A673 (cell line): ENCODE results near the gene CASP1. TPM values are rescaled to one million over a fixed set of nuclear protein-coding genes. Genes with fewer than 3 reads are reported as not detected.
A peak's percentile ranks its signal among the peaks of the same experiment; 100 is the strongest.
"Not testable (repeated sequence)": the region's sequence is repeated elsewhere in the genome, so short reads cannot be mapped to it uniquely, and the experiment has no call there.

Source experiments
- Bru-seq: library from RNA; stranded (reverse); fragments of 400-500 nt; gene quantifications from one replicate; lab custom pipeline; 2021; lab: Mats Ljungman, UMichigan
- BruChase-seq, 2 experiments: library from RNA; stranded (reverse); fragments of 400-500 nt; gene quantifications; one replicate each; lab custom pipeline; 2021; lab: Mats Ljungman, UMichigan
- BruUV-seq: library from RNA; stranded (reverse); fragments of 400-500 nt; replicated peaks from 2 replicates; lab custom pipeline; 2021; lab: Mats Ljungman, UMichigan
- CTCF ChIA-PET: fragments of 300-600 bp; sonication (Branson Sonifier 250); formaldehyde crosslinking; loops from one replicate; lab custom pipeline; 2022; ENCODE audit warnings: antibody characterized with exemption; lab: Charles Lee
- POLR2A ChIA-PET: fragments of 300-600 bp; sonication (Branson Sonifier 250); formaldehyde crosslinking; loops from one replicate; lab custom pipeline; 2022; ENCODE audit warnings: antibody characterized with exemption; ENCODE audit not compliant: low non-redundant PET; lab: Charles Lee
- DNase-seq: peaks from one replicate; pipeline ENCODE4 v3.0.0-alpha.2; 2015; ENCODE audit warnings: low spot score
- H3K27ac ChIP-seq: fragments of 200-600 bp; sonication (generic); 2 replicates; pipeline ENCODE4 v1.5.1; 2016; ENCODE audit warnings: mixed run types, low read depth, mild to moderate bottlenecking, mixed read lengths, antibody characterized with exemption, low read length; ENCODE audit not compliant: poor library complexity, severe bottlenecking
- H3K27me3 ChIP-seq: fragments of 200-600 bp; sonication (generic); replicated peaks from 2 replicates; pipeline ENCODE4 v1.6.1; 2017; ENCODE audit warnings: mixed run types, low read depth, mild to moderate bottlenecking, mixed read lengths, antibody characterized with exemption, low read length; ENCODE audit not compliant: insufficient read depth, poor library complexity
- H3K36me3 ChIP-seq: fragments of 200-600 bp; sonication (generic); 2 replicates; pipeline ENCODE4 v1.6.1; 2016; ENCODE audit warnings: mixed run types, mild to moderate bottlenecking, mixed read lengths, antibody characterized with exemption, low read length; ENCODE audit not compliant: insufficient read depth, poor library complexity, severe bottlenecking
- H3K4me1 ChIP-seq: fragments of 200-600 bp; sonication (generic); 2 replicates; pipeline ENCODE4 v1.6.1; 2017; ENCODE audit warnings: mixed run types, mild to moderate bottlenecking, mixed read lengths, antibody characterized with exemption, low read length; ENCODE audit not compliant: insufficient read depth, poor library complexity, severe bottlenecking
- H3K4me3 ChIP-seq: fragments of 200-600 bp; sonication (generic); 2 replicates; pipeline ENCODE4 v1.5.1; 2016; ENCODE audit warnings: low read depth, mixed run types, mild to moderate bottlenecking, mixed read lengths, low read length; ENCODE audit not compliant: poor library complexity, severe bottlenecking
- H3K9me3 ChIP-seq: fragments of 200-600 bp; sonication (generic); 2 replicates; pipeline ENCODE4 v1.6.1; 2016; ENCODE audit warnings: mixed run types, low read depth, mild to moderate bottlenecking, mixed read lengths, antibody characterized with exemption, low read length; ENCODE audit not compliant: poor library complexity, severe bottlenecking
- CTCF ChIP-seq: fragments of 300-800, 200-600 bp; sonication (generic); conservative IDR thresholded peaks from 2 replicates; pipeline ENCODE4 v1.5.1; 2017; ENCODE audit warnings: low read depth, mild to moderate bottlenecking, antibody characterized with exemption, low read length, moderate library complexity, mixed read lengths
- EZH2 ChIP-seq: fragments of 200-600 bp; sonication (generic); IDR thresholded peaks from 2 replicates; pipeline ENCODE4 v1.6.1; 2017; ENCODE audit warnings: borderline replicate concordance, low read depth, mild to moderate bottlenecking, mixed read lengths, antibody characterized with exemption, low read length; ENCODE audit not compliant: poor library complexity, severe bottlenecking
- intact Hi-C: fragments of 100-400 bp; cut with micrococcal nuclease; formaldehyde crosslinking; loops from one replicate; pipeline ENCODE4 v1.10.0; 2022; ENCODE audit not compliant: unreplicated experiment
- long read RNA-seq: library from polyadenylated mRNA; stranded (forward); transcript quantifications from one replicate; pipeline ENCODE4 v2.0.0, GENCODE V29; 2022
- total RNA-seq: library from RNA; stranded (reverse); gene quantifications from 2 replicates; pipeline ENCODE4 v1.2.3, GENCODE V29; 2021

The CASP1 gene
- total RNA-seq = 8.5 and 9.3 TPM in 2 replicates
- percentile 47 among the genes with signal in this experiment for Bru-seq, nascent RNA
- percentile 34 among the genes with signal in this experiment for BruChase-seq, experiment 1, labeled RNA remaining after a 2-hour chase
- percentile 52 among the genes with signal in this experiment for BruChase-seq, experiment 2, labeled RNA remaining after a 6-hour chase
- long read RNA-seq, transcript CASP1-202 (10 exons, 1,477 nt) = major isoform, 5 of 12 reads
- long read RNA-seq, partial matches to known transcripts = 2 of 12 reads
- long read RNA-seq, other reads (novel, unspliced or antisense) = 4 of 12 reads

- Histone ChIP-seq H3K9me3 (no peaks in the 10 kb centered on the region), H3K36me3 (no peaks in the 10 kb centered on the region), H3K4me3 (peak within 1 kb of the TSS; percentile 24), H3K27me3 (no peaks in the 10 kb centered on the region), H3K4me1 (peaks cover 12% of the 10 kb centered on the region), H3K27ac (no peak within 1 kb of the TSS)
- peak; percentile 71 for DNase-seq
- CTCF ChIA-PET = no interaction called here
- POLR2A ChIA-PET = interaction anchor here (0.6 kb wide), 1 partner anchor 64 kb away, joined by 4 read pairs; no protein-coding TSS in a partner anchor
- no TSS peak for BruUV-seq
- intact Hi-C loops = no loop called here
- TF ChIP-seq CTCF (no peak), EZH2 (no peak)
These were observed at the start of gene CASP1 for GRCh38 chr11:105034813-105035620. CASP1 (minus strand) TSS chr11:105035144; CDS start chr11:105035113, 31 bp downstream.

DNA sequence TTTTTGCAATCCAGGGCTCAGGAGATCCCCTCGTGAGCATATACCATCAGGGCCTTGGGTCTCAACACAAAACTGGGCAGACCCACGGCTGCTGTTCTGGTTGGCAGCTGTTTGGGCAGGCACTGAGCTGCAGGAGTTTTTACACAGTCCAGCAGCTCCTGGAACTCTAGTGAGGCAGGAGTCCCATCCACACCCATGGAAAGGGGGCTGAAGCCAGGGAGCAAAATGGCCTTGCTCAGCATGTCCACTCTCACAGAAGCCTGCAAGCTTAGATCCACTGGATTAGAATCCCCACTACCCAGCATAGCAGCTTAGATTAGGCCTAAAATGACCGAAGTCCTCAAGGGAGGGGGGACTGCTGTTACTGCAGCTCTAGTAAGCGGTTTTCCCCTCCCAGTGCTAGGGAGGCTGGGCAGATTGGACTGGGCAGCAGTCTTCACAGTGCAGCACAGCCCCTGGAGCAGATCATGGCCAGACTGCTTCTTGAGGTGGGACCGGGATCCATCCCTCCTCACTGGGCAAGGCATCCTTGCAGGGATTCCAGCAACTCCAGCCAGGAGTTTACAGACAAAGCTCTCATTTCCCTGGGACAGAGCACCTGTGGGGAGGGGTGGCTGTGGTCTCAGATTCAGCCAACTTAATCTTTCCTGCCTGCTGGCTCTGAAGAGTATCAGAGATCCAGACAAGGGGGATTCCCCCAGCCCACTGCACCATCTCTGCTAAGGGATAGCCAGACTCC is 46.6 kb upstream of the CASP1 start:
- TF ChIP-seq EZH2 = no peak
- TF ChIP-seq CTCF = no peak
- Histone ChIP-seq H3K4me1 (peaks cover 33% of the 10 kb centered on the region), H3K27me3 (no peaks in the 10 kb centered on the region), H3K27ac (peak overlapping the region; percentile 39), H3K36me3 (no peaks in the 10 kb centered on the region), H3K9me3 (no peaks in the 10 kb centered on the region), H3K4me3 (no peak overlapping the region)
- ChIA-PET POLR2A (no interaction called here), CTCF (no interaction called here)
- BruUV-seq = no TSS peak
- no peak for DNase-seq
- intact Hi-C loops = no loop called here

DNA sequence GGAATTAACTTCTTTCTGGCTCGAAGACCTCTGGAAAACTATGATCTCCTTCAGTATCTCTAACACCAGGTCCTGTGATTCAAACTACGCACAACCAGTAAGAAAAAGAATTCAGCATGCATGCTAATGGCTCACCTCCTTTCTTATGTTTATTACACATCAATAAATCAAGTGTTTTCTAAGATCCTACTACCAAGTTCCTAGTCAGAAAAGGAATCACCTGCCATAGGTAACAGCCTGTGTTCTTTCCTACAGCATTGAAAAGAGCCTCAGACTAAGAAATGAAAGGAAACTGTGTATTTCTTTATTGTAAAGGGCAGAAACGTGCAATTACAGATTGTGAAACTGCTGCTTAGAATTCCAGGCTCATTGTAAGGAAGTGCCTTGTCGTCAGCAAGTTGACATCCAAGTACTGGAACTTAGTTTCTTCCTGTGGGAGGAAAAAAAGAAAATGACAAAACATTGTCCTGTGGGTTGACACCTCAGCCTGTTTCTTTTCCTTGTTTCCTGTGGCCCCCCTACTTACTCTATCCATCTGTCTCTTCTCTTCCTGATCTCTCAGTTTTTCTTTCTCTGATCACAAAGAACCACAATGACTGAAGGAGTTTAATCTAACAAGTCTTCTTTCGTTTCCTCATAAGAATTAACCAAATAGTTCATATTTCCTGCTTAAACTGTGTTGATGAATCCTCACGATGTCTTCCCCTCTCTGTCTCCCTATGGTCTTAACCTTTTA is 45.4 kb upstream of the CASP1 start:
- POLR2A ChIA-PET, BruUV-seq, H3K27me3 ChIP-seq, H3K36me3 ChIP-seq, intact Hi-C loops, H3K9me3 ChIP-seq, CTCF ChIA-PET: not testable (repeated sequence)
- H3K4me3 ChIP-seq = peak overlapping the region; percentile 5
- H3K27ac ChIP-seq = peak overlapping the region; percentile 39
- H3K4me1 ChIP-seq = peaks cover 34% of the 10 kb centered on the region
- peak; percentile 35 for DNase-seq
